ENCODE data around the gene RFC5. TPM values are rescaled to one million over a fixed set of nuclear protein-coding genes. Genes with fewer than 3 reads are reported as not detected.

RFC5 gene
- total and polyA plus RNA-seq, 2 of the 4 experiments (the other 2 are of a cell fraction), result 14.7 to 20.1 TPM

GRCh38 chr12:118055144-118055557, 38.6 kb downstream of the RFC5 start:
- Histone ChIP-seq H3K4me2 (ENCODE audit: low read depth, low read length) (no peak overlapping the region), H2AFZ (replicated peaks; ENCODE audit: low read length, poor library complexity) (no peak overlapping the region), H4K20me1 (ENCODE audit: insufficient read depth, low read length) (peaks cover 30% of the 10 kb centered on the region), H2BK20ac (ENCODE audit: low read depth, low read length) (no peak overlapping the region), H3K4me1 (ENCODE audit: control insufficient read depth, insufficient read depth, low read length) (peaks cover 16% of the 10 kb centered on the region), H4K5ac (ENCODE audit: low read depth, low read length) (no peak overlapping the region), H2AK5ac (ENCODE audit: low read depth, low read length) (peak overlapping the region; percentile 27; the same call in 1 of the 2 replicates), H3K27me3 (ENCODE audit: control insufficient read depth, insufficient read depth, low read length) (no peaks in the 10 kb centered on the region), H4K8ac (ENCODE audit: low read depth in 2 of 2, low read length in 2 of 2) (no peak overlapping the region), H3K14ac (replicated peaks; ENCODE audit: low read depth, low read length) (no peak overlapping the region), H3K4ac (ENCODE audit: low read depth, low read length) (peak overlapping the region; percentile 19), H3K27ac (ENCODE audit: insufficient read depth, low read length) (no peak overlapping the region; the same call in 1 of the 2 replicates), H3K79me1 (ENCODE audit: low read depth in 1 of 2, low read length in 2 of 2) (peaks cover 20 to 71% of the 10 kb centered on the region in 2 experiments), H2AK9ac (replicated peaks; ENCODE audit: low read depth, low read length, poor library complexity) (no peak overlapping the region), H3K9ac (ENCODE audit: low read depth, low read length) (no peak overlapping the region), H3K4me3 (ENCODE audit: insufficient read depth, low read depth, low read length) (no peak overlapping the region), H4K91ac (ENCODE audit: insufficient read depth, low read depth, low read length) (no peak overlapping the region), H2BK15ac (ENCODE audit: low read depth, low read length) (no peak overlapping the region), H3K18ac (ENCODE audit: low read depth, low read length) (no peak overlapping the region), H3K23ac (ENCODE audit: low read depth, low read length) (no peak overlapping the region), H3K9me1 (ENCODE audit: insufficient read depth, low read length) (peaks cover 25% of the 10 kb centered on the region), H3K36me3 (ENCODE audit: control insufficient read depth, insufficient read depth, low read length) (peaks cover 11% of the 10 kb centered on the region), H2BK120ac (ENCODE audit: low read depth, low read length) (no peak overlapping the region), H3K9me3 (ENCODE audit: control insufficient read depth, insufficient read depth, low read length) (no peaks in the 10 kb centered on the region), H3K56ac (ENCODE audit: extremely low read depth, insufficient read depth, low read length) (no peak overlapping the region), H2BK5ac (ENCODE audit: low read depth, low read length, poor library complexity, severe bottlenecking) (peak overlapping the region; percentile 31)
- BruUV-seq (replicated peaks), result no TSS peak
- in situ Hi-C loops (cut with MboI; ENCODE audit: low sequenced_read_pairs), result no loop called here
- dilution Hi-C loops (cut with HindIII; ENCODE audit: low sequenced_read_pairs, unreplicated experiment), result no loop called here
- CTCF ChIA-PET, result interaction anchor here (0.6 to 0.8 kb wide), 3 partner anchors 9 to 23 kb away, joined by 3 to 4 read pairs (median 3); no protein-coding TSS in a partner anchor
- ATAC-seq (ENCODE audit: low read depth) (no peak), DNase-seq (peak; percentile 22)
- POLR2A ChIA-PET (ENCODE audit: unreplicated experiment), result no interaction called here
- TF ChIP-seq CTCF (conservative IDR thresholded peaks at IDR 0.05; ENCODE audit: low read depth, low read length), result peak; percentile 46
- no peak for TF ChIP-seq MAFK (IDR thresholded peaks at IDR 0.05; ENCODE audit: low read depth, low read length)
- intact Hi-C loops (cut with micrococcal nuclease), result no loop called here
- WGBS, 2 experiments (ENCODE audit: extremely low coverage in 2 of 2, insufficient read length in 1 of 2), result no CpG with 5 or more reads among the region's 2 CpGs
